Measurements from ENCODE around the gene ALDH1L2. TPM values are rescaled to one million over a fixed set of nuclear protein-coding genes. Genes with fewer than 3 reads are reported as not detected.

ALDH1L2 gene
- total RNA-seq (7.5 TPM), polyA plus RNA-seq (ENCODE audit: insufficient read depth in 1 of 8, insufficient read length in 8 of 8, low replicate concordance in 1 of 8) (10 to 100 TPM in 1 of 8 donors, 1 to 10 TPM in 7; 3.7 to 10.6 (median 6.8) TPM)
- long read RNA-seq, donor 1: 0 reads
- long read RNA-seq, donor 2: 0 reads
- long read RNA-seq, donor 3: 0 reads
- long read RNA-seq, donor 4, full-length matches to known transcripts: 1 of 1 reads
- long read RNA-seq, donor 4, partial matches to known transcripts: 0 of 1 reads
- long read RNA-seq, donor 4, other reads (novel, unspliced or antisense): 0 of 1 reads
- long read RNA-seq, donor 5, full-length matches to known transcripts: 2 of 2 reads
- long read RNA-seq, donor 5, partial matches to known transcripts: 0 of 2 reads
- long read RNA-seq, donor 5, other reads (novel, unspliced or antisense): 0 of 2 reads
- long read RNA-seq, donor 6, full-length matches to known transcripts: 1 of 1 reads
- long read RNA-seq, donor 6, partial matches to known transcripts: 0 of 1 reads
- long read RNA-seq, donor 6, other reads (novel, unspliced or antisense): 0 of 1 reads
- long read RNA-seq, donor 7, partial matches to known transcripts: 0 of 1 reads
- long read RNA-seq, donor 7, other reads (novel, unspliced or antisense): 0 of 1 reads
- long read RNA-seq, donor 8: 0 reads
- long read RNA-seq, donor 9, full-length matches to known transcripts: 2 of 2 reads
- long read RNA-seq, donor 9, partial matches to known transcripts: 0 of 2 reads
- long read RNA-seq, donor 9, other reads (novel, unspliced or antisense): 0 of 2 reads
- long read RNA-seq, donor 10: 0 reads
- long read RNA-seq, donor 11: 0 reads

DNA sequence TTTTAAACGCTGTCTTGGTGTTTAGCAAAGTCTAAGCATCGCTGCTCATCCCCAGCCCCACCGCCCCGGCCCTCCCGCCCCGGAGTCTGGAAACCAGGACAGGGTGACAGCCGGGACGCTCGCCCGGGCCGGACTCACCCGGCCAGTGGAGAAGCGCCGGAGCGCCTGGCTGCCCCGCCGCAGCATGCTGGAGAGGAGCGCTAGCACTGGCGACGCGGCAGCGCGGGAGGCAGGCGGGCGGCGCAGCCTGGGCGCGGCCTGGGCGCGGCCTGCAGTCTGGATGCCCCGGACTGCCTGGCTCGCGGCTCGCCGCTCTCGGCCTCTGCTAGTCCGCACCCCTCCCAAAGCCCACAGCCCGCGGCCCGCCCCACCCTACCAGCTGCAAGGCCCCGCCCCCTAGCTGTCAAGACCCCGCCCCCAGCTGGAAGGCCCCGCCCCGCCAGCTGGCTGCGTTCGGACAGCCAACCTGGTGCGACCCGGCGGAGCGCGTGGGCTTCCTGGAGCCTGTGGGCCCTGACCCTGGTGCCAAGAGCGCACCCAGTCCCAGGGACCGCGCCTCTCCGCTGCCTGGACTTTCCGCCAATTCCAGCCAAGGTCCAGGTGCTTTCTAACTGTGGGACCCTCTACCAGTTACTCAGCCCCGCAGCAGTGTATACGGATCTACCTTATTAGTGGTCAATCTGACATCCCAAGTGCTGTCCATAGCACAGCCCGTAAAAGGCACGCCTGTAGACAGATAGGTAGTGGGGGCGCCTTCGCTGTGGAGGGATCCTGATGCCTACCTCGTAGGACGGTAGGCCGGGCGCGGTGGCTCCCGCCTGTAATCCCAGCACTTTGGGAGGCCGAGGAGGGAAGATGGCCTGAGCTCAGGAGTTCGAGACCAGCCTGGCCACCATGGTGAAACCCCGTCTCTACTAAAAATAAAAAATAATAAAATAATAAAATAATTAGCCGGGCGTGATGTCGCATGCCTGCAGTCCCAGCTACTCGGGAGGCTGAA lies at the start of gene ALDH1L2:
Gene ALDH1L2 (minus strand): TSS at position 208 of the 1,000 bp plus-strand sequence. CDS start 22 bp downstream, at position 186.
- H3K27me3 ChIP-seq (ENCODE audit: control insufficient read depth, insufficient read depth, low read length): peaks cover 11% of the 10 kb centered on the region
- peak within 1 kb of the TSS; percentile 41 for H3K4me3 ChIP-seq (ENCODE audit: low read length)
- peak; percentile 83 for DNase-seq
- H3K9me3 ChIP-seq (replicated peaks; ENCODE audit: control insufficient read depth, low read depth, low read length): no peaks in the 10 kb centered on the region
- no peaks in the 10 kb centered on the region for H3K36me3 ChIP-seq (ENCODE audit: control insufficient read depth, insufficient read depth, low read length)
- peaks cover 13% of the 10 kb centered on the region for H3K4me1 ChIP-seq (ENCODE audit: control insufficient read depth, insufficient read depth, low read length)
- 18% methylated on average over 66 of the region's 75 CpGs for WGBS (ENCODE audit: insufficient coverage)
- H3K27ac ChIP-seq (ENCODE audit: low read length): peak within 1 kb of the TSS; percentile 54

DNA sequence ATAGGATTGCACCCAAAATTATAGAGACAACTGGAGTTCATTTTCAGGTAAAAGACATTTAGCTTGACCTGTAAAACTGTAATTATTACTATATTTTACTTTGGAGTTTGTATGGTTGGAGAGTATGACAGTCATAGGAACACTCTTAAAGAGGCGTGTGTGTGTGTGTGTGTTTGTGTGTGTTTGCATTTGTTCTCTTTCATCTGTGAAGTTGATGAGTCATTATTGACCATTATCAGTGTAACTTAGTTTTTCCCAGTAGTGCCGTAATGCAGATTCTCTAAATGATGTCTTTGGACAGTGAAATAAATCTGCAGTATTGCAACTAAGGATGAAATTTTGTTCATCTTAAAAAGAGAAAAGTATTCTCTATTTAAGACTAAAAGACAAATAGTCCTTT lies 36.3 kb upstream of the ALDH1L2 start:
- DNase-seq: no peak
- WGBS (ENCODE audit: insufficient coverage): no CpG with 5 or more reads among the region's 2 CpGs
- no peak overlapping the region for H3K4me3 ChIP-seq (ENCODE audit: low read length)

DNA sequence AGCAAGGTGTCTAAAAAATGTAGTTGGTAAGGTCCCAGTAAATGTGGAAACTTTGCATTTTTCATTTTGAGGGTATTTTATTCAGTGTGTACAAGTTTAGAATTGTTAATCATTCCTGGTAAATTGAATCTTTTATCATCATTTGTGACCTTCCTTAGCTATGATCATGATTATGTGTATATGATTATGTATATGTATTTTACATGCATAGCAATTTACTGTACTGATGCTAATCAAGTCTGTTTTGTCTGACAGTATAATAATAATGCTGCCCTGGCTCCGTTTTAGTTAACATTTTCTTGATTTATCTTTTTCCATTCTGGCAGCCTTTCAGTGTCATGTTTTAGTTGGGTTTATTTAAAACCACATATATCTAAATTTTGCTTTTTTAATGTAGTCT lies 32.7 kb upstream of the ALDH1L2 start:
- H3K4me1 ChIP-seq (ENCODE audit: control insufficient read depth, insufficient read depth, low read length): no peaks in the 10 kb centered on the region
- H3K36me3 ChIP-seq (ENCODE audit: control insufficient read depth, insufficient read depth, low read length): peaks cover 23% of the 10 kb centered on the region
- H3K9me3 ChIP-seq (replicated peaks; ENCODE audit: control insufficient read depth, low read depth, low read length): no peaks in the 10 kb centered on the region
- H3K4me3 ChIP-seq (ENCODE audit: low read length): no peak overlapping the region
- H3K27me3 ChIP-seq (ENCODE audit: control insufficient read depth, insufficient read depth, low read length): no peaks in the 10 kb centered on the region
- no peak for DNase-seq
- no CpG with 5 or more reads among the region's 1 CpG for WGBS (ENCODE audit: insufficient coverage)
- no peak overlapping the region for H3K27ac ChIP-seq (ENCODE audit: low read length)

More for the DNA sequence above, 36.3 kb upstream of the ALDH1L2 start:
- H3K27ac ChIP-seq (ENCODE audit: low read length): no peak overlapping the region
- peaks cover 34% of the 10 kb centered on the region for H3K36me3 ChIP-seq (ENCODE audit: control insufficient read depth, insufficient read depth, low read length)
- no peaks in the 10 kb centered on the region for H3K9me3 ChIP-seq (replicated peaks; ENCODE audit: control insufficient read depth, low read depth, low read length)
- H3K27me3 ChIP-seq (ENCODE audit: control insufficient read depth, insufficient read depth, low read length): no peaks in the 10 kb centered on the region
- H3K4me1 ChIP-seq (ENCODE audit: control insufficient read depth, insufficient read depth, low read length): no peaks in the 10 kb centered on the region

DNA sequence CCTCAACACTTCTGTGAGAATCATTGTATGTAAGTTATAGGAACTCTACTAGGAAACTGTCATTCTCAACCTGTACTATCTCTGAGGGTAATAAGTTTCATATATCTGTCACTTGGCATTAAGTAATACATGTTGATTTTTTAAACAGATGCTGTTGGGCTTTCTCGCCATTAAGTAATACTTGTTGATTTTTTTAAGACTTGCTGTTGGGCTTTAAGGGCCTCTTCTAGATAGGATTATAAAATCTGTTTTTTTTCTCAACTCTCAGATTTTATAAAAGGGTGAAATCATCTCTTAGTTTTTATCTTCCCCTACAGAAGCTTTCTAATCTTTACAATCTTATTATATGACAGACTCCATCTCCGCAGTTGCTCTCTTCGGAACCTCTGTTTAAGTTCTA lies 28.8 kb upstream of the ALDH1L2 start:
- H3K4me3 ChIP-seq (ENCODE audit: low read length): no peak overlapping the region
- peak; percentile 14 for DNase-seq
- no CpG with 5 or more reads among the region's 3 CpGs for WGBS (ENCODE audit: insufficient coverage)
- H3K27me3 ChIP-seq (ENCODE audit: control insufficient read depth, insufficient read depth, low read length): no peaks in the 10 kb centered on the region
- H3K4me1 ChIP-seq (ENCODE audit: control insufficient read depth, insufficient read depth, low read length): peaks cover 4% of the 10 kb centered on the region
- no peaks in the 10 kb centered on the region for H3K9me3 ChIP-seq (replicated peaks; ENCODE audit: control insufficient read depth, low read depth, low read length)
- no peak overlapping the region for H3K27ac ChIP-seq (ENCODE audit: low read length)
- H3K36me3 ChIP-seq (ENCODE audit: control insufficient read depth, insufficient read depth, low read length): peaks cover 9% of the 10 kb centered on the region

DNA sequence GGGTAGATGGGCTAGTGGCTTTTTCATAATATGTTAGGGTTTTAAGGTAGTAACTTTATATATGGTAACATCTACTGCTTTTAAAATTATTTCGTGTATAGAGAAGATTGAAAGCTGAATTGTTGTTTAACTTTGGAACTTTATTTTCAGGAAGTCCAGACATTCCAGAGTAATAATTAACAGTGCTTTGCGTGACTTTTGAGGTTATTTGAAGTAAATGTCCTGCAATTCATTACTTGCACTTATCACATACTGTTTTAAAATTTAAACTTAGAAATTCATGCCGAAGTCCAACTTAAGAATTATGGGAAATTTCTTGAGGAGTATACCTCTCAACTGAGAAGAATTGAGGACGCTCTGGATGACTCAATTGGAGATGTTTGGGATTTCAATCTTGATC lies 26.6 kb upstream of the ALDH1L2 start:
- Histone ChIP-seq H3K36me3 (ENCODE audit: control insufficient read depth, insufficient read depth, low read length) (peaks cover 4% of the 10 kb centered on the region), H3K4me3 (ENCODE audit: low read length) (no peak overlapping the region), H3K27ac (ENCODE audit: low read length) (no peak overlapping the region), H3K9me3 (replicated peaks; ENCODE audit: control insufficient read depth, low read depth, low read length) (no peaks in the 10 kb centered on the region), H3K27me3 (ENCODE audit: control insufficient read depth, insufficient read depth, low read length) (no peaks in the 10 kb centered on the region), H3K4me1 (ENCODE audit: control insufficient read depth, insufficient read depth, low read length) (peaks cover 4% of the 10 kb centered on the region)
- no peak for DNase-seq
- no CpG with 5 or more reads among the region's 4 CpGs for WGBS (ENCODE audit: insufficient coverage)

DNA sequence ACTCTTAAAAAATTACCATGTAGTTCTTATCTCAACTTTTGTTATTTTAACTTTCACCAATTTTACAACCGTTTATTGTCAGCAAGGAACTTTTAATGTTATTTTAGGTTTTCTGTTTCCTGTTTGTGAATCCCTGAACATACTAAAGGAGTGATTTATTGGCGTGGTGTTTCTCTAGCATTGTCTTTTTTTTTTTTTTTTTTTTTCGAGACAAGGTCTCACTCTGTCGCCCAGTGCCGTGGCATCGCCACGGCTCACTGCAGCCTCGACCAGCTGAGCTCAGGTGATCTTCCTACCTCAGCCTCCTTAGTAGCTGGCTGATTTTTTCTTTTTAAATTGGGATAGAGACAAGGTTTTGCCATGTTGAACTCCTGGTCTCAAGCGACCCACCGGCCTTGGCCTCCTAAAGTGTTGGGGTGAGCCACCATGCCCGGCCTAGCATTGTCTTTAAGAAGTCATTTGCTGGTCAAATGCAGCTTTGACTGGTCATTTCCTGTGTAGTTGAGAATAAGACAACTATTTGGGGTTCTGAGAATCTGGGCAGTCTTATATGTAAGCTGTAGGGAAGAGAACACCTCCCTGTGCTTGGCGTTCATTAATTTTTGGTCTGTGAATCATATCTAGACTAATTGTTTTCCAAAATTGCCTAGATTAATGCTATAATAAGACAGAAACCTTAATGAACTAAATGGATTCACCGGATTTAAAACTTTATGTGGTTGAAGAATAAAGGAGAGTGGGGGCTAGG lies 25.4 kb upstream of the ALDH1L2 start:
- Histone ChIP-seq H3K36me3 (ENCODE audit: control insufficient read depth, insufficient read depth, low read length) (peaks cover 2% of the 10 kb centered on the region), H3K4me1 (ENCODE audit: control insufficient read depth, insufficient read depth, low read length) (peaks cover 4% of the 10 kb centered on the region), H3K9me3 (replicated peaks; ENCODE audit: control insufficient read depth, low read depth, low read length) (peaks cover 2% of the 10 kb centered on the region), H3K4me3 (ENCODE audit: low read length) (peak overlapping the region; percentile 2), H3K27ac (ENCODE audit: low read length) (peak overlapping the region; percentile 14), H3K27me3 (ENCODE audit: control insufficient read depth, insufficient read depth, low read length) (no peaks in the 10 kb centered on the region)
- 83% methylated on average over 2 of the region's 13 CpGs for WGBS (ENCODE audit: insufficient coverage)
- DNase-seq: peak; percentile 17

DNA sequence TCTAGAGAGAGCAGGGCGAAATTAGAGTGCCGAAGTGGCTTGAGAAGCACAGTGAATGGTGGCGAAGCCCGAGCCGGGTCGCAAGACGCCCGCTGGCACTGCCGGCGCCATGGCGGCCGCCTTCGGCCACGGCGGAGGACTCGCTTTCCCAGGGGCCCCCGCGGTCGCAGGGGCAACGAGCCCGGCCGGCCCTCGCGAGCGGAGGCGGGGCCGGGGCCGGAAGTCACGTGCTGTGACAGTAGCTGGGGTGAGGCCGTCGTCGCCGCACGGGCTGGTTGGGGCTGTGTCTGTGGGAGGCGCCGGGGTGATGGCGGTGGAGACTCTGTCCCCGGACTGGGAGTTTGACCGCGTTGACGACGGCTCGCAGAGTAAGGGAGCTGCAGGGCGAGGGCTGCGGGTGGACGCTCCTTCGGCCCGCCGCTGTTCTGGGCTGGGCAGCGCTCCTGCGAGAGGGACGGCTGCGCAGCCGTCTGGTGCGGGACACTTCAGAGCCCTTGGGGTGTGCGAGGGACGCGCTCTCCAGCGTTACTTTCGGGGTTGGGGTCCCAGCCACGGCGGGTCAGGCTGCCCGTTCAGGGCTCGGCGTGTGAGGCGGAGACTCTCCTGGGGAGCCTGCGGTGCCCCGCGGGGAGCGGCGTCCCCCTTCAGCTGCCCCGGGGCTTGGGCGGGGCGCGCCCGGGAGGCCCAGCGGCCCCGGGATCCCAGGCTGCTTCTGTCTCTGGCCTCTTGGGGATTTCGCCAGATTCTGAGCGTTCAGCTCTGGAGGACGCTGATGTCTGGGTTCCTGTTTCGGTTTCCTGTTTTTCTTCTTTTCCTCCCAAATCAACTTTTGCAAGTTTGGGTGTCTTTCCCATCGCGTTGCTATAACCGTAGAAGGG lies 23.5 kb upstream of the ALDH1L2 start, which contains the start of gene WASHC4:
Gene WASHC4 (plus strand): TSS at position 238 of the 878 bp plus-strand sequence. CDS start 70 bp downstream, at position 308.
- WGBS (ENCODE audit: insufficient coverage): under 1% methylated on average over 79 of the region's 85 CpGs
- peak within 1 kb of the TSS; percentile 89 for H3K4me3 ChIP-seq (ENCODE audit: low read length)
- peak; percentile 98 for DNase-seq
- peaks cover 2% of the 10 kb centered on the region for H3K9me3 ChIP-seq (replicated peaks; ENCODE audit: control insufficient read depth, low read depth, low read length)
- peaks cover 2% of the 10 kb centered on the region for H3K36me3 ChIP-seq (ENCODE audit: control insufficient read depth, insufficient read depth, low read length)
- no peaks in the 10 kb centered on the region for H3K27me3 ChIP-seq (ENCODE audit: control insufficient read depth, insufficient read depth, low read length)
- H3K27ac ChIP-seq (ENCODE audit: low read length): peak within 1 kb of the TSS; percentile 96
- H3K4me1 ChIP-seq (ENCODE audit: control insufficient read depth, insufficient read depth, low read length): peaks cover 4% of the 10 kb centered on the region

DNA sequence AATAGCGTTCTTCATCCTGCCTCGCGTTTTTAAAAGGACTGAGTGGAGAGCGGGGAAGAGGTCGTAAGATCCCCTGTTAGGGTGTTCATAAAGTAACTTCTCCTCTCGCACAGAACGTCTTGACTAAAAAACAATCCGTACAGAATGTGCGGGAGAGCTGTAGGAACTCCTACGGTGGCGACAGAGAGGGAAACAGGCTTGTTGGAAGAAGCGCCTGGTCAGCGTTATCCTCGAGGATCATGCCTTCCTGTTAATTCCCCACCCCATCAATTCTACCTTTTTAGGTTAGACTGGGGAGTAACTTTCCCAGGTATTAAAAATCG lies 22.9 kb upstream of the ALDH1L2 start:
- Histone ChIP-seq H3K36me3 (ENCODE audit: control insufficient read depth, insufficient read depth, low read length) (no peaks in the 10 kb centered on the region), H3K27me3 (ENCODE audit: control insufficient read depth, insufficient read depth, low read length) (no peaks in the 10 kb centered on the region), H3K27ac (ENCODE audit: low read length) (peak overlapping the region; percentile 91), H3K9me3 (replicated peaks; ENCODE audit: control insufficient read depth, low read depth, low read length) (peaks cover 2% of the 10 kb centered on the region), H3K4me3 (ENCODE audit: low read length) (peak overlapping the region; percentile 89), H3K4me1 (ENCODE audit: control insufficient read depth, insufficient read depth, low read length) (peaks cover 4% of the 10 kb centered on the region)
- DNase-seq: no peak
- 0% methylated on average over 1 of the region's 15 CpGs for WGBS (ENCODE audit: insufficient coverage)
